ENCODE results near the gene NIPAL4. TPM values are rescaled to one million over a fixed set of nuclear protein-coding genes. Genes with fewer than 3 reads are reported as not detected.

NIPAL4 gene
- total RNA-seq, 6 donors from 2014 or later, result 0.06 to 0.30 TPM; not detected in 4

DNA sequence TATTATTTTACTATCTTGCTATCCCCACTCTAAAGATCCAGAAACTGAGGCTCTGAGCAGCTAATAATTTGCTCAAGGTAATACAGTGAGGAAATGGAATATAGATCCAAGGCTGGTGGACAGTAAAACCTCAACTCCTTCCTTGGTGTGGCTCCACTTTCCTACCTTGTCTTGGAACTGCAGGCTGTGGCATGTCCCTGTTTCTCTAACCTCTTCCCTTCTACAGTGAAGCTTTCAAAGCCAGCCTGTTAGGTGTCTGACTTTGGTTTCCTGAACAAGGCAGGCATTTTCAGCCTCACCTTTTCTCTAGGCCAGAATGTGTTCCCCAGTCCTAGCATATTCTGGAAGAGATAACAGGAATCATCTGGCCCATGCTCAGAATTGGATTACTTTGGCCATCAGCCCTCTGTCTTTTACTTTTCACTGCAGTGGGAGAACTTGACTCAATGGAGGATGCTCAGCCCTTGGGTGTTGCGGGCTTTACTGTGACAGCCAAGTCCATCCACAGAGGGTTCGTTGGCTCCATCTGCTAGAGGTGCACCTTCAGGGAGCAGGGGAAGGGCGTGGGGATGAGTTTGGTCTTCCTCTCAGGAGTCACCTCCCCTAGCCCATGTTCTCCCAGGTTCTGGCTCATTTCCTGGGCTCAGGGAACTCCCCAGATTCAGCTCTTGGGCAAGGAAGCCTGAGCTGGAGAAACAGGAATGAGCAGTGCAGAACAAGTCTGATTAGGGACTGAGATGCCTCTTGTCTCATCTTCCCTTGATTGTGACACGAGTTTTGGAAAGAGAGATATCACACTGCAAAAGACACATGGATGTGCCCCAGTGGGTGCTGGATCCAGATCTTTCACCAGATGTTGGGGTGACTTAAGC lies 1.1 kb downstream of the NIPAL4 start:
- Histone ChIP-seq H3K4me1 (peaks cover 8 to 19% (median 10%) of the 10 kb centered on the region in 4 donors), H3K4me3 (no peak overlapping the region), H3K36me3 (no peaks in the 10 kb centered on the region), H3K27ac (no peak overlapping the region), H3K9me3 (no peaks in the 10 kb centered on the region), H3K27me3 (peaks cover 0 to 16% (median 7%) of the 10 kb centered on the region in 4 donors)
- no peak for TF ChIP-seq POLR2AphosphoS5 (IDR thresholded peaks at IDR 0.05)
- no peak for TF ChIP-seq POLR2A (IDR thresholded peaks at IDR 0.05)
- TF ChIP-seq CTCF (IDR thresholded peaks at IDR 0.05), result no peak
- TF ChIP-seq EP300 (IDR thresholded peaks at IDR 0.05), result no peak
- WGBS, 2 donors, result 93 to 96% methylated on average over 4 of the region's 4 CpGs
- DNase-seq (no peak), ATAC-seq (ENCODE audit: low FRiP score in 2 of 2) (no peak)

GRCh38 chr5:157463081-157463480 lies 3.1 kb downstream of the NIPAL4 start:
- whole genome bisulfite sequencing, 2 donors, result 82 to 85% methylated on average over 7 to 8 of the region's 8 CpGs
- DNase-seq, result peak in 1 of 2 donors; percentile 16
- Histone ChIP-seq H3K27ac (no peak overlapping the region), H3K9me3 (no peaks in the 10 kb centered on the region), H3K36me3 (no peaks in the 10 kb centered on the region), H3K4me1 (peaks cover 8 to 19% (median 10%) of the 10 kb centered on the region in 4 donors), H3K27me3 (peaks cover 0 to 16% (median 7%) of the 10 kb centered on the region in 4 donors), H3K4me3 (no peak overlapping the region)
- ATAC-seq (ENCODE audit: low FRiP score in 2 of 2), result no peak
- TF ChIP-seq POLR2AphosphoS5 (IDR thresholded peaks at IDR 0.05), result no peak
- no peak for TF ChIP-seq CTCF (IDR thresholded peaks at IDR 0.05)
- TF ChIP-seq EP300 (IDR thresholded peaks at IDR 0.05), result no peak
- no peak for TF ChIP-seq POLR2A (IDR thresholded peaks at IDR 0.05)

DNA sequence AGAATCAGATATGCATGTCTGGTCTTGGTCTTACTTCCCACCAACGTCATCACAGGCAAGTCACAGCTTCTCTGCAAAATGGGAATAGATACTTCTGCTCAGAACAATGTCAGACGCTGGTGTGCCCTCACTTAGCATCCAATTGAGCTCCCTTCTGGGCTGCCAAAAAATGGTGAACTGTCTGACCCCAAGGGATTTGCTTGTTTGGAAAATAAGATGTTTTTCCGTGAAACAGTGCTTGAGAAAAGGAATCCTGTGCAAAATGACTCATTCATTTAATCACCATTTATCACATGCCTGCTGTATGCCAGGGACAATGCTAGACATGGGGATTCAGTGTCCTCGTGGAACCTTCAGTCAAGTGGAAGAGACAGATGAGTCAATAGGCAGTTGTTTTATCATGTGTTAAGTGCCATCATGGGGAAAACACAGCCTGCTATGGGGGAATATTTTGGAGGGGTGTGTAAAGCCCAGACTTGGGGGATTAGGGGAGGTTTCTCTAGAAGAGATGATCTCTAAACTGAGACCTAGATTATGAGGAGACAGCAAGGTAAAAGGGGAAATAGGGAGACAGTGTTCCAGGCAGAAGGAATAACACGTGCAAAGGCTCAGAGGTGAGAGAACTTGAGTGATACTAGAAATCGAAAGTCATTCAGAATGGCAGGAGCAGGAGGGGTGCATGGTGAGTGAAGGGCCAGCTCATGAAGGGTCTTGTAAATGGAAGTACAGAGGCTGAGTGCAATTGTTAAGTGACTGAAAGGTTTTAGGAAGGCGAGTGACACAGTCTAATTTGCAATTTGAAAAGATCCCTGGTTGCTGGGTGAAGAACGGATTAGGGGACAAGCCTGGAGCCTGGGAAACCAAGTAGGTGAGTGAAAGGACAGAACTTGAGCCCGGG lies 3.9 kb downstream of the NIPAL4 start:
- Histone ChIP-seq H3K27me3 (peaks cover 0 to 16% (median 7%) of the 10 kb centered on the region in 4 donors), H3K4me1 (peaks cover 8 to 19% (median 10%) of the 10 kb centered on the region in 4 donors), H3K9me3 (no peaks in the 10 kb centered on the region), H3K36me3 (no peaks in the 10 kb centered on the region), H3K4me3 (no peak overlapping the region), H3K27ac (no peak overlapping the region)
- TF ChIP-seq CTCF (IDR thresholded peaks at IDR 0.05) (no peak), POLR2AphosphoS5 (IDR thresholded peaks at IDR 0.05) (no peak), EP300 (IDR thresholded peaks at IDR 0.05) (no peak), POLR2A (IDR thresholded peaks at IDR 0.05) (no peak)
- no peak for DNase-seq
- WGBS, 2 donors, result 64% methylated on average over 9 of the region's 9 CpGs
- ATAC-seq (ENCODE audit: low FRiP score in 2 of 2), result peak in 1 of 2 donors; percentile 60

GRCh38 chr5:157464519-157465171 lies 4.6 kb downstream of the NIPAL4 start:
- H3K9me3 ChIP-seq, result no peaks in the 10 kb centered on the region
- WGBS, 2 donors, result 24 to 37% methylated on average over 4 of the region's 4 CpGs
- H3K27ac ChIP-seq, result no peak overlapping the region
- ATAC-seq (ENCODE audit: low FRiP score in 2 of 2) (peak in 1 of 2 donors; percentile 87), DNase-seq (peak in 1 of 2 donors; percentile 75)
- H3K36me3 ChIP-seq, result no peaks in the 10 kb centered on the region
- H3K27me3 ChIP-seq, result peaks cover 0 to 16% (median 6%) of the 10 kb centered on the region in 4 donors
- H3K4me3 ChIP-seq, result no peak overlapping the region
- peaks cover 8 to 19% (median 9%) of the 10 kb centered on the region in 4 donors for H3K4me1 ChIP-seq
- TF ChIP-seq POLR2AphosphoS5 (IDR thresholded peaks at IDR 0.05) (peak in 1 of 2 donors; percentile 15), CTCF (IDR thresholded peaks at IDR 0.05) (no peak), EP300 (IDR thresholded peaks at IDR 0.05) (no peak), POLR2A (IDR thresholded peaks at IDR 0.05) (no peak)
